ENCODE data around the gene ARHGEF40.
A peak's percentile ranks its signal among the peaks of the same experiment; 100 is the strongest.

ARHGEF40 gene

DNA sequence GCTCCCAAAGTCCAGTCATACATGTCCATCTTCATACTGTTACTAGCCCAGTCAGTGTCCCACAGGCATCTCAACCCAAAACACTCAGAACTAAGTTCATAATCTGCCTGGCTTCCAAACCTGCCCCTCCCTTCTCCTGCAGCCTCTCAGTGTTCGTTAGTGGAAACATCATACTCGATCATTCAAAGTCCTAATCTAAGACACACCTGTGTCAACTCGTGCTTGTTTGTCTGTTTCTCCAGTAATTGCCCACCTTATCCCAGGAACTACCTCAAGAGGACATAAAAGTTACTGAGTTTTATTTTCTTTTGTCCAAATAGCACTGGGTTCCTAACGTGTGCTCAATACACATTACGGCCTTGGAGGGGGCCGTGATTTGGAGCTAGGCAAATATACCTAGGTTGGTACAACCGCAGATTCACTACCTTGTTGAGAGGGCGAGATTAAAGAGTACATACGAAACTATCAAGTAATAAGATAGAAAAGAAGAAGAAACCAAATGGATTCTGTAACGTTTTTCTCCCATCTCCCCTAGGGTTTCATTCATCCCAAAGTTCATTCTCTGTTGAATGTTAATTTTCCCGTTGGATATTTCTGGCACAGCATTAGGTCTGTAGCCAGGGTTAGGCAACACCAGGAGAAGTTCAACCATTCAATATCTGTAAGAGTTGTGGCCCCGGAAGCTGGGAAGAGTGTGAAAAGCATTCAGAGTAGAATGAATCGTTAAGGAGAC is 9.3 kb upstream of the ARHGEF40 start:
- no peak for DNase-seq

DNA sequence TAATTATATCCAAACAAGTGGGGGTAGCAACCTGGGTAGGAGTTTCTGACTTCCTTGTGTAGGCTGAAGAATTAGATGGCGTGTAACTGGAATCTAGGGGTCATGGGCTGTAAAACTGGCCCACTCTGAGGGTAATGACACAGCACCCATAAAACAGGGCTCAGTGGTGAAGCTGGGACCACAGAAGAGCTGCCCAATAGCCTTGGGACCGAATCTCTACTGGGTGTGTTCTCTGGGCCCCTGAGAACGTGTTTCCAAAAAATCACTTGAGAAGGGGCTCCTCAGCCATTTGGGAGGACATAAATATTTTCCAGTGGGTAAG is 8.8 kb upstream of the ARHGEF40 start:
- no peak for DNase-seq

DNA sequence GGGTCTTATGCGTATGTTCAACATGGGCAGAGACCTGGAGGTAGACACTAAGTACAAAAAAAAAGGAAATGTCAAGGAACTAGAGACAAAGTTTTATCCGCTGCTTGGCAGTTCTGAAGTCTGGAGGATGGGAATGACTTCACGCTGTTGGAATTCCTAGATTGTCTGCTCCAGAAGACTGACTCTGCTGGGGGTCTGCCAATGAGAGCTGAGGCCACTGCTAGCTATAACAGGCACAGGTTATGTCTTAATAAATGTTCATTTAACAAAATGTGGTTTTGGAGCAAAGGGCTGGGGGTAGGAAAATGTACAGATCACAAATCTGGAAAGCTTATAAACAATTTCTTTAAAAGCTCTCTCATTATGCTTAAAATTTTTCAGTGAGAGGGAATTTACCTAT is 6.6 kb upstream of the ARHGEF40 start:
- DNase-seq, result no peak

DNA sequence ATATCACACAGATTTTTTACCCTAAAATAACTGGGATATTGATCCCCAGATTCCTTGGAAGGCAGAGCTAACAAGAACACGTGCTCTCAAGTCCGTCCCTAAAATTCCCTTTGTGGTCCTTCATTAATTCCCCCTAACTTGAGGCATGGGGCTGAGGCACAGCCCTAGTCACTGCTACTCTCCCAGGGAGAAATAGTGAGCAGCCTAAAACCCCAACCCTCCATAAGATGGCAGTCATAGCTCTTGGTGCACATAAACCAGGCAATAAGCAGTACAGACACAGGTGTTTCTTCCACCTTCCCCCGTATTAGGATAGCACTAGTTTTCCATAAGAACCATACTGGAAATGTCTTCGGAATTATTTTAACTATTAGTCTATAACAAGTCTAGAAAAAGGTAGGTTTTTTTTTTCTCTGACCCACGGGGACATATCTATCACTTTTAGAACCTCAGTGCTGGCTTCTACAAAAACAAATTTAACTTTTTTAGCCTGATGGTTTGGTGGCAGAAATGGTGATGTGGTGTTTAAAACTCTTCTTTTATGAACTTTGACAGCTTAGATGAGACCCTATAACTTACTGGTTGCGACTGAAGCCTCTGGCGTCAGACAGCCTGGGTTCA is 3.1 kb upstream of the ARHGEF40 start:
- no peak for DNase-seq

DNA sequence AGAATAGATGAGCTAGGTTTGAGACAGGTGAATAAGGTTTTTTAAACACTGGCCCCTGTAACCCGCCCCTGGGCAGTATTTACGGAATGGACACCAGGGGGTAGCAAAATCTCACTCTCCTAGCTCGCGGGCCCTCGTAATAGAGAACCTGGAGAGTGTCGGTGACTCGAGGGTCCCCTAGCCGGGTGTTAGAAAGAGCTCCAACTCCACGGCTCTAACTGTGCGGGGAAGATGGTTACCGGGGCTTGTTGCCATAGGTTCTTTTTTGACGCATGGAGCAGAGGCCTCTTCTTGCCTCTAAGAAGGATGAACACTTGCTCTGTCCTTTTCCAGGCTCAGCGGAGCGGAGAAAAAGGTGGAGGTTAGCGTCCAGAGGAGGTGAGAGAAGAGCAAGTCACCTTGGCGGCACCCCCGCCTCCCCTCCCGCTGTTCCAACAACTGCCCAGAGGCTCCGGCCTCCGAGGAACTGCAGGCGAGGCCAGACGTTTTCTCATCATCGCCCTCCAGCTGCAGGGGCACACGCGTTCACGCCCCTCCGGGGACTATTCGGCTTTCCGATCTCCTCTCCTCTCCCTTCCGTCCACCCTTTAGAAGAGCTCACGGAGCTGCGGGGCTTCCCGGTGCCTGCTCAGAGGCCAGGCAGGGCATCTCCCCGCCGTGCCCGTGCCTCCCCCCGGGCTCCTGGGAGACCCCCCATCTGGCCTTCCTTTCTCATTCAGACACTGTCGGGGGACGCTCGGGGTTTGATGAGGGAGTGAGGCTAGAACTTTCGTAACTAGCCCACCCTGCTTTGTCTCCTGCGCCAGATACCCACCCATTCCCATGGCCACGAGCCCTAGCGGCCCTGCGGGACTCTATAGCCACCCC is 1.4 kb upstream of the ARHGEF40 start:
- peak; percentile 54 for DNase-seq

DNA sequence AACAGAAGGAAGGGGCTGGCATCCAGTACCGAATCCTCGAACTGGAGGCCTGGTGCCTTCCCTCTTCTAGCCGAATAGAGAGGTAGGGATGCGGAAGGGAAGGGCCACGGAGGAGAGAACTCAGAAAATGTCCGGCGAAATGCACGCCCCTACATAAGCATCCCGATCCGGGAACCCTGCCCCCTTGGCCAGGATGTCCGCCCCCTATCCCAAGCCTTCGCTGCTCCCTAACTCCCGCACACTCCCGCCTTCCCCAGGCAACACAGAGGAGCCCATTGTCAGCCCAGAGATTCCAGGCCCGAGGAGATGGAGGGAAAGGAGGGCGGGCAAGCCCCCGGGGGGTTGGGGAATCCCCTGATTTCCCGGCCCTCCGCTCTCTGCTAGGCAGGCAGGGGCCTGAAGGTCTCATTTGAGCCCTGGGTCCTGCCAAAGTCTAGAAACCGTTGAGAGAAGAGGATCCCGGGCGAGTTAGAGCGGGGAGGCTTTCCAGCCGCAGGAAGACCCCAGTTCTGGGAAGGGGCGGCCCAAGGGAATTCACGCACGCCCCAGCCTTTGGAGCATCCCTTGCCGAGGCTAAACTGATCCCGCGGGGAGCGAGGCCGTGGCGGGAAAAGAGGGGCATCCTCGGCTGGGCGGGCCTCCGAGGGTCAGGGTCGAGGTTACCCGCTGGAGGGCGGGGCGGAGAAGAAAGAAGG is 569 bp upstream of the ARHGEF40 start:
- DNase-seq, result no peak

DNA sequence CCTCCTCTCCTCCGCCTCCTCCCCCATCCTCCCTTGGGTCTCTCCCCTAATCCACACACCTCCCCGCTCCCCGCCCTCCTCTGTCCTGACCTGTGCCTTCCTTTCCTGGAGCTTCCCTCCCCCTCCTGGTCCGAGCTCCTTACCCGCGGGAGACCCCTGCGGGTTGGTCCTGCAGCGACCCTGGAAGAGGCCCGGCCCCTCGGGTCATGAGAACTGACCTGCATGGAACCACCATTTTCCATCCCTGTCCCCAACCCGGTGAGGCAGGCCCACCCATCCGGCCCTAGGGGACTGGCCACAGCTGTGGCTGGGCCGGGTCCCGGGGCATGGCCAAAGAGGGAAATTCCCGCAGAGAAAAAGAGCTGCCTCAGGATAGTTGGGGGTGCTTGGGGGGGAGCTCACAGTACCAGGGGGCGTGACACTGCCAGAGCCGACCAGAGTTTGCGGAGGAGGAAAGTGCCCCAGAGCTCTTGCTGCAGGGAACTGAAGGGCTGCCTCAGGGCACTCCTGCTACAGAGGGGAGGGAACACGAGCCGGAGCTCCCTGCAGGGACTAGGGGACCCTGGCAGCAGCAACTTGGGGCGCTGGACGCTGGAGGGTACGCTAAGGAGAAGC is 613 bp downstream of the ARHGEF40 start:
- DNase-seq, result no peak

DNA sequence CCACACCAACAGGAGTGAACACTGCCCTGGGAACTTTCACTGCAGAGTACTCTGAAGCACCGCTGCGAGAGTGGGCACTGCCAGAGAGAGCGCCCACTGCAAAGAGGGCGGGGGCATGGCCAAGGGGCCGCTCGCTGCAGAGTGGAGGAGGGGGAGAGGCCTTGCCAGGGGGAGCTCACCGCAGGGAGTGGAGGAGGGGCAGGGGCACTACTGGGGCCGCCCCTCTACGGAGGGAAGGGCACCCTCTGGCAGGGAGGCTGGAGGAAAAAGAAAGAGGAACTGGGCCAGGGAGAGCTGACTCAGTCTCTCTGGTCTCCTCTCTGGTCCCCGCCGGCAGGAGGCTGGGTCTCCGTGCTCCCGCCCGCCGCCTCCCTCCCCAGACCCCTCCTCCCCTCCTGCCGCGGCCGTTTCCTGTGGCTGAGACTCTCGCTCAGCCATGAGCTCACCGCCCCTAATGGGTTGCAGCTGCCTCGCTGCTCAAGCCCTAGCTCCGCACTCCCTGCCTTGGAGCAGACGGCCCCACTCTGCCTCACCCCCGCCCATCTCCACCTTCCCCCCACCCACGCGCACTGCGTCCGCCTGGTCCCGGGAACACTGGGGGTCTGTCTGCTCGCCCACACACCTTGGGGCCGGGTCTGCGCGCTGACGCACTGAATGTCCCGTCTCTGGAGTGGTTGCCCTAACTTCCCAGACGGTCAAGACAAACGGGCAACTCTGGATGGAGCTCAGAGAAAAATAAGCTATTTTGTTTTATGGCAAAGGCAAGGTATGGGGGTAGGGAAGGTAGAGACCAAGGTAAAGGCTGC is 1.3 kb downstream of the ARHGEF40 start:
- no peak for DNase-seq

DNA sequence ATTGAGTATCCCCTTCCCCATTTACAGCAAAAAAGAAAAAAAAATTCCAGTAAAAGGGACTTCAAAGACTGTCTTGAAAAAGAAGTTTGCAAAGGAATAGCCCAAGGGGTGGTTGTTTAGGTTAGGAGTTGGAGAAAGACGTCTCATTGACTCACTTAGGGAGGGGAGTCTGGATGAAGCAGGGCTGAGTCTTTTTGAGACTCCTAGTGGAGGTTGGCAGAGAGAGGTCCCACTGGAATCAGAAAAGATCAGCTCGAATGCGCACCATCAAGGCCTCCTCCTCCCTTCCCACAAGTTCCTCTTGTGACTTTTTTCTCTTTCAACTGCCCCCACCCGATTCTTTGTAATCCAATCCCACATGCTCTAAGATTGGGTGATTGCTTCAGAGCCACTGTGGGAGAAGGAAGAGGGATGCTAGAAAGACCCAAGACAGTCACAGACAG is 1.9 kb downstream of the ARHGEF40 start:
- no peak for DNase-seq

DNA sequence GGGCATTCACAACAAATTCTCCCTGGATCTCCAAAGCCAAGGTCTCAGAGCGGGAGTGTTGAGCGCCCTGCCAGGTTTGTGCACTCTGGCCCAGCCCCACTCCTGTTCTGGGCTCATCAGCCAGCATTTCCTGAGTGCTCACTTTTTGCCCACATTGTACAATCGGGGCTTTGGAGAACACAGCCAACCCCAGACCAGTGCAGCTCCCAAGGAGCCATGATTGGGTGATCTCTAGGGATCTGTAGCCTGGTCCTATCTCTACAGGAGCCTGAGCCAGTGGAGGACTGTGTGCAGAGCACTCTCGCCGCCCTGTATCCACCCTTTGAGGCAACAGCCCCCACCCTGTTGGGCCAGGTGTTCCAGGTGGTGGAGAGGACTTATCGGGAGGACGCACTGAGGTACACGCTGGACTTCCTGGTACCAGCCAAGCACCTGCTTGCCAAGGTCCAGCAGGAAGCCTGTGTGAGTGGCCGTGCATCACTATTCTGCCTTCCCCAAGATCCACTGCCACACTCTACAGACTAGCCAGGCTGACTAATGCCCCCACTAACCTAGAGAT is 2.8 kb downstream of the ARHGEF40 start:
- no peak for DNase-seq

DNA sequence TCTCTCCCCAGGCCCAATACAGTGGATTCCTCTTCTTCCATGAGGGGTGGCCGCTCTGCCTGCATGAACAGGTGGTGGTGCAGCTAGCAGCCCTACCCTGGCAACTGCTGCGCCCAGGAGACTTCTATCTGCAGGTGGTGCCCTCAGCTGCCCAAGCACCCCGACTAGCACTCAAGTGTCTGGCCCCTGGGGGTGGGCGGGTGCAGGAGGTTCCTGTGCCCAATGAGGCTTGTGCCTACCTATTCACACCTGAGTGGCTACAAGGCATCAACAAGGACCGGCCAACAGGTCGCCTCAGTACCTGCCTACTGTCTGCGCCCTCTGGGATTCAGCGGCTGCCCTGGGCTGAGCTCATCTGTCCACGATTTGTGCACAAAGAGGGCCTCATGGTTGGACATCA is 3.8 kb downstream of the ARHGEF40 start:
- no peak for DNase-seq

DNA sequence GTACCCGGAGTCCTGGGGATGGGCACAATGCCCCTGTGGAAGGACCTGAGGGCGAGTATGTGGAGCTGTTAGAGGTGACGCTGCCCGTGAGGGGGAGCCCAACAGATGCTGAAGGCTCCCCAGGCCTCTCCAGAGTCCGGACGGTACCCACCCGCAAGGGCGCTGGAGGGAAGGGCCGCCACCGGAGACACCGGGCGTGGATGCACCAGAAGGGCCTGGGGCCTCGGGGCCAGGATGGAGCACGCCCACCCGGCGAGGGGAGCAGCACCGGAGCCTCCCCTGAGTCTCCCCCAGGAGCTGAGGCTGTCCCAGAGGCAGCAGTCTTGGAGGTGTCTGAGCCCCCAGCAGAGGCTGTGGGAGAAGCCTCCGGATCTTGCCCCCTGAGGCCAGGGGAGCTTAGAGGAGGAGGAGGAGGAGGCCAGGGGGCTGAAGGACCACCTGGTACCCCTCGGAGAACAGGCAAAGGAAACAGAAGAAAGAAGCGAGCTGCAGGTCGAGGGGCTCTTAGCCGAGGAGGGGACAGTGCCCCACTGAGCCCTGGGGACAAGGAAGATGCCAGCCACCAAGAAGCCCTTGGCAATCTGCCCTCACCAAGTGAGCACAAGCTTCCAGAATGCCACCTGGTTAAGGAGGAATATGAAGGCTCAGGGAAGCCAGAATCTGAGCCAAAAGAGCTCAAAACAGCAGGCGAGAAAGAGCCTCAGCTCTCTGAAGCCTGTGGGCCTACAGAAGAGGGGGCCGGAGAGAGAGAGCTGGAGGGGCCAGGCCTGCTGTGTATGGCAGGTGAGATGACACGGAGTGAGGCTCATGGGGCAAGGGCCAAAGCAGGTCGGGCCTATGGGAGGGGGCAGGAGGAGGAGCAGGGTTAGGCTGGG is 4.5 kb downstream of the ARHGEF40 start:
- DNase-seq, result no peak

DNA sequence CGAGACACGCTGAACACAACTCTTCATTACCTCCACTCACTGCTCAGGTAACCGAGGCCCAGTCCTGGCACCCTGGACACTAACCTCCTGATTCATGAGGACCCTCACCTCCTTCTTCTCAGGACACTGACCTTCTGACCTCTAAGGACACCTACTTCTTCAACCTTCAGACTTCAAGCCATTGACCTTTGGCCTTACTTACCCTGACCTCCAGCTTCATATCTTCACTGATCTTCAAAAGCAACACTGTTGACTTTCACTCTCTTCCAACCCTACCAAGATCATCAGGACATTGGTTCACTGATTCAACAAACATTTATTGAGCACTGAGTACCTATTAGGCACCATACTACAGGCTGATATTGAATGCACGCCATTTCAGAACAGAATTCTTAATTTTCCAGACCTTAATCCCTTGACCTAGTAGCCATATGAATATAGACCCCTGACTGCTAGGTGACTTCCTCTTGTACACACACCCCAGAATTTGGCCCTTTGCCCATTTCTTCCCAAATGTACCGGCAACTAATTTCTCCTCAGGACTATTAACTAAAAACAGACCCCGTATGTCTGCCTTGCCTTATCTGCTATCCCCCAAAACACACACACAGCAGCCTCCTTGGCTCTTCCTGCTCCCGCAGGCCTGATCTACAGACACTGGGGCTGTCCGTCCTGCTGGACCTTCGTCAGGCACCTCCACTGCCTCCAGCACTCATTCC is 5.8 kb downstream of the ARHGEF40 start:
- DNase-seq, result no peak

DNA sequence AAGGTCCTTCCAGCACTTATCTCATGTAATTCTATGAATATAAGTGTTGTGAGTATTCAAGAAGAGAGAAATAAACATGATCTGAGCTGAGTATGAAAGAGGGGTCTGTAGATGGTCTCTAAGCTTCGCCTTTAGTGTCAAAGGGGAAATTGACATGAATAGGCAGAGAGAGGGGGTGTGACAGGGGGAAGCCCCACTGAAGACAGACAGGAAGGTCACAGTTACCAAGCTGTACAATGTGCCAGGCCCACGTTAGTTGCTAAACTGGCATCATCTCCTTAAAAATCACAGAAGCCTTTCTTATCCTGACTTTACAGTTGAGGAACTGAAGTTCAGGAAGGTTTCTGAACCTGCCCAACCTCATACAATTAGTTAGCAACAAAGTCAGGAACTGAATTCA is 7.6 kb downstream of the ARHGEF40 start:
- DNase-seq, result no peak

DNA sequence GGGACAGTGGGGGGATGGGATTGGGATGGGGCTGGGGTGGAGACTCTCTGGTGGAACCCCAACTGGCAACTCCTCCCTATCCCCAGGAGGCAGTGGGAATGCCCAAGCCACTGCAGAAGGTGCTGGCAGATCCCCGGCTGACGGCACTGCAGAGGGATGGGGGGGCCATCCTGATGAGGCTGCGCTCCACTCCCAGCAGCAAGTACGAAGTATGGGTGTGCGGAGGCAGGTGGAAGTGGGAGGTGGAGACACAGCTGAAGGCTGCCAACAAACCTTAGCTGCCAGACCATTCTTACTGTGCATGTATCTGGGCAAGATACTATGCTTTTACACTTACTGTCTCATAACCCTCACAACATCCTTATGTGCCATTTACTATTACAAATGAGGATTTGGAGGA is 8.2 kb downstream of the ARHGEF40 start:
- DNase-seq, result no peak

DNA sequence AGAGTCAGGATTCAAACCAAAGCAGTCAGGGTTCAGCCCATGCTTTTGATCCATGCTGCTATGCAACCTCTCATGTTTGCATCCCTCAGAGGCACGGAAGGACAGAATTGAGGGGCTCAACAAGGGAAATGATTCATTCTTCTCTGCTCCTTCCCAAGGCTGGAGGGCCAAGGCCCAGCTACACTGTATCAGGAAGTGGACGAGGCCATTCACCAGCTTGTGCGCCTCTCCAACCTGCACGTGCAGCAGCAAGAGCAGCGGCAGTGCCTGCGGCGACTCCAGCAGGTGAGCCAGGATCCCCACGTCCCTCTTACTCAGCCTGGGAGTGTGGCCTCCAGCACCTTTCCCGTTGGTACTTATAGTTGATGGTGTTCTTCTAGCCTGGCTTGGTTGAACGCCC is 8.6 kb downstream of the ARHGEF40 start:
- DNase-seq, result no peak

DNA sequence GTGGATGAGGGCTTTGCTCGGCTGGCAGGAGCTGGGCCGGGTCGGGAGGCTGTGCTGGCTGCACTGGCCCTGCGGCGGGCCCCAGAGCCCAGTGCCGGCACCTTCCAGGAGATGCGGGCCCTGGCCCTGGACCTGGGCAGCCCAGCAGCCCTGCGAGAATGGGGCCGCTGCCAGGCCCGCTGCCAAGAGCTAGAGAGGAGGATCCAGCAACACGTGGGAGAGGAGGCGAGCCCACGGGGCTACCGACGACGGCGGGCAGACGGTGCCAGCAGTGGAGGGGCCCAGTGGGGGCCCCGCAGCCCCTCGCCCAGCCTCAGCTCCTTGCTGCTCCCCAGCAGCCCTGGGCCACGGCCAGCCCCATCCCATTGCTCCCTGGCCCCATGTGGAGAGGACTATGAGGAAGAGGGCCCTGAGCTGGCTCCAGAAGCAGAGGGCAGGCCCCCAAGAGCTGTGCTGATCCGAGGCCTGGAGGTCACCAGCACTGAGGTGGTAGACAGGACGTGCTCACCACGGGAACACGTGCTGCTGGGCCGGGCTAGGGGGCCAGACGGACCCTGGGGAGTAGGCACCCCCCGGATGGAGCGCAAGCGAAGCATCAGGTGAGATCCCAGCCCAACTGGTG is 11.5 kb downstream of the ARHGEF40 start:
- no peak for DNase-seq

DNA sequence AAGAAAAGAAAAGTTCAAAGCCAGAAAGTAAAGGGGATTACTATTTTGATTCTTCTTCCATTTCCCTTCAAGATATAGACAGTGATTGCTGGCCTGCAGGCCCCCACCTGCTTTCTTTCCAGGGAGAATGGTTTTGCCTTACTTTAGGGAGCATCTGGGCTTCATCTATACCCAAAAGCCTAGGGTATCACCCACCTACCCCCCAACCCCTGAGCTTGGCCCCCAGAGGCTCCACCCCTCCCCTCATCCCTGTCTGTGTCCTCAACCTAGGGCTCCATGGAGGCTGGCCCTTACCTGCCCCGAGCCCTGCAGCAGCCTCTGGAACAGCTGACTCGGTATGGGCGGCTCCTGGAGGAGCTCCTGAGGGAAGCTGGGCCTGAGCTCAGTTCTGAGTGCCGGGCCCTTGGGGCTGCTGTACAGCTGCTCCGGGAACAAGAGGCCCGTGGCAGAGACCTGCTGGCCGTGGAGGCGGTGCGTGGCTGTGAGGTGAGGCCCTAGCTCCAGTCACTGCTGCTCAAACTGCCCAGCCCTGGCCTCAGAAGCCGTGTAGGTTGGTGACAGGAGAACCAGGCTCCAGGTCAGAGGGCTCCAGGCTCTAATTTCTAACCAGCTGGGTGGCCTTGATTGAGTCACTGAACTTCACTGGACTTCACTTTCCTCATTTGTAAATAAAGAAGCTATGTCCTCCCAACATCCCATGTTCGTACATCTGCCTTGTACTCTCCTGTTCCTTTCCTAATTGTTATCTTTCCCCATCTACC is 13.6 kb downstream of the ARHGEF40 start:
- no peak for DNase-seq

DNA sequence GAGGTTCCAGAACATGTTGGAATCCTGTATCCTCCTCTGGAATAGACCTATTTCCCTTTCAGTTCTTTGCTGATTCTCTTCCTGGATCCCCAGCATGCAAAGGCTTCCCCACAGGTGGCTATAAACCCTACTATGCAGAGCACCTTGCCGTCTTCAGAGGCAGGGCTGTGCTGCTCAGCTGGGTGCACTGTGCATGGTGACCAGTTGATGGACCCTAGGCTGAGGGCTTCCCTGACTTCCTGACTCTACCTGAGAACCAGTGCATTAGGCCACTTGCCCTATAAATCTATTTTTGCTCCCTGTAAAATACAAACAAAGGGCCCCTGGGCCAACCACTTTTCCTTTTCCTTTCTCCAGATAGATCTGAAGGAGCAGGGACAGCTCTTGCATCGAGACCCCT is 14.3 kb downstream of the ARHGEF40 start:
- no peak for DNase-seq

Measured in activated CD8-positive, alpha-beta memory T cell treated with anti-CD3 and anti-CD28 coated beads, Interleukin-2, amount 50 U/mL, for 4 hours (primary cell).